ENCODE data around the gene DGKB. TPM values are rescaled to one million over a fixed set of nuclear protein-coding genes. Genes with fewer than 3 reads are reported as not detected.

Gene DGKB
- total and polyA plus RNA-seq, 2 of the 8 experiments (the other 6 are each of a cell fraction or from before 2014, with no cell fraction given): 1.9 to 2.6 TPM

GRCh38 chr7:14630048-14630447, 272.5 kb downstream of the DGKB start:
- Histone ChIP-seq H4K5ac (ENCODE audit: insufficient read length, low read depth, low read length) (no peak overlapping the region), H3K23me2 (ENCODE audit: low read depth, low read length) (no peaks in the 10 kb centered on the region), H2BK120ac (replicated peaks; ENCODE audit: low read depth, low read length) (no peak overlapping the region), H2BK5ac (ENCODE audit: low read depth, low read length) (no peak overlapping the region), H3K4me1 (replicated peaks in 1 of 4; ENCODE audit: control insufficient read depth in 3 of 4, insufficient read depth in 4 of 4, low read length in 3 of 4) (no peaks in the 10 kb centered on the region), H4K91ac (replicated peaks; ENCODE audit: insufficient read length, low read length) (no peak overlapping the region), H3K23ac (ENCODE audit: insufficient read length) (no peak overlapping the region), H2AK5ac (ENCODE audit: low read depth, low read length) (no peak overlapping the region), H3K36me3 (ENCODE audit: control insufficient read depth in 2 of 4, insufficient read depth in 4 of 4, low read length in 3 of 4) (no peaks in the 10 kb centered on the region), H3K79me2 (ENCODE audit: control insufficient read depth in 1 of 2, insufficient read depth in 2 of 2, low read length in 2 of 2) (no peaks in the 10 kb centered on the region), H2AFZ (ENCODE audit: low read length) (no peak overlapping the region), H2BK20ac (ENCODE audit: low read length) (no peak overlapping the region), H3K14ac (ENCODE audit: insufficient read length) (no peak overlapping the region), H4K20me1 (replicated peaks in 1 of 2; ENCODE audit: control insufficient read depth in 1 of 2, insufficient read depth in 2 of 2, low read length in 2 of 2) (no peaks in the 10 kb centered on the region), H3K18ac (ENCODE audit: extremely low read depth, low read length) (no peak overlapping the region), H3K79me1 (ENCODE audit: low read depth, low read length) (no peaks in the 10 kb centered on the region), H3K4me2 (ENCODE audit: insufficient read depth in 1 of 2, low read depth in 2 of 2, low read length in 2 of 2) (no peak overlapping the region), H3K9me3 (ENCODE audit: insufficient read depth in 2 of 2, low read depth in 1 of 2, low read length in 1 of 2) (no peaks in the 10 kb centered on the region), H3K27ac (ENCODE audit: low read depth, low read length) (no peak overlapping the region), H2BK15ac (ENCODE audit: low read length) (no peak overlapping the region), H3K27me3 (replicated peaks in 1 of 4; ENCODE audit: control insufficient read depth in 3 of 4, extremely low read depth in 1 of 4, insufficient read depth in 3 of 4, low read length in 3 of 4) (no peaks in the 10 kb centered on the region), H3K4ac (replicated peaks; ENCODE audit: insufficient read length, low read depth, low read length) (no peak overlapping the region), H3K56ac (replicated peaks; ENCODE audit: insufficient read length, low read depth, low read length) (no peak overlapping the region), H2BK12ac (ENCODE audit: low read depth, low read length) (no peak overlapping the region), H4K8ac (ENCODE audit: extremely low read depth, insufficient read depth, low read length) (no peak overlapping the region), H3K9ac (replicated peaks in 1 of 4; ENCODE audit: extremely low read depth in 1 of 4, low read depth in 3 of 4, low read length in 3 of 4) (no peak overlapping the region), H3K4me3 (ENCODE audit: extremely low read depth in 1 of 4, insufficient read depth in 2 of 4, low read depth in 3 of 4, low read length in 4 of 4) (no peak overlapping the region)
- ChIA-PET CTCF (ENCODE audit: partially characterized antibody) (interaction anchor here (0.8 kb wide), 1 partner anchor 14 kb away, joined by 3 read pairs; no protein-coding TSS in a partner anchor), POLR2A (ENCODE audit: partially characterized antibody) (no interaction called here)
- FAIRE-seq (no peak), DNase-seq (ENCODE audit: low read depth in 1 of 2, low spot score in 2 of 2) (no peak)
- TF ChIP-seq GABPA (IDR thresholded peaks at IDR 0.05; ENCODE audit: borderline replicate concordance, insufficient read depth, low read length) (no peak), POU5F1 (IDR thresholded peaks at IDR 0.05; ENCODE audit: low read depth, low read length) (no peak)
- WGBS, 2 experiments (ENCODE audit: extremely low coverage in 1 of 2, insufficient coverage in 1 of 2, insufficient read length in 1 of 2, insufficient replicate concordance in 2 of 2, low coverage in 1 of 2, low lambda C conversion rate in 2 of 2, missing lambda C conversion rate in 1 of 2): 90% methylated on average over 2 of the region's 2 CpGs; no CpG with 5 or more reads in 1 of the 2 experiments

All from H1 (cell line).